Activated CD4-positive, alpha-beta T cell treated with anti-CD3 and anti-CD28 coated beads, Interleukin-2, amount 50 U/mL, for 16 hours (primary cell): Measurements from ENCODE around the gene LRP5.

Experiments used
- DNase-seq: peaks from one replicate; pipeline ENCODE4 v3.0.0-alpha.2; 2020

LRP5 gene

DNA sequence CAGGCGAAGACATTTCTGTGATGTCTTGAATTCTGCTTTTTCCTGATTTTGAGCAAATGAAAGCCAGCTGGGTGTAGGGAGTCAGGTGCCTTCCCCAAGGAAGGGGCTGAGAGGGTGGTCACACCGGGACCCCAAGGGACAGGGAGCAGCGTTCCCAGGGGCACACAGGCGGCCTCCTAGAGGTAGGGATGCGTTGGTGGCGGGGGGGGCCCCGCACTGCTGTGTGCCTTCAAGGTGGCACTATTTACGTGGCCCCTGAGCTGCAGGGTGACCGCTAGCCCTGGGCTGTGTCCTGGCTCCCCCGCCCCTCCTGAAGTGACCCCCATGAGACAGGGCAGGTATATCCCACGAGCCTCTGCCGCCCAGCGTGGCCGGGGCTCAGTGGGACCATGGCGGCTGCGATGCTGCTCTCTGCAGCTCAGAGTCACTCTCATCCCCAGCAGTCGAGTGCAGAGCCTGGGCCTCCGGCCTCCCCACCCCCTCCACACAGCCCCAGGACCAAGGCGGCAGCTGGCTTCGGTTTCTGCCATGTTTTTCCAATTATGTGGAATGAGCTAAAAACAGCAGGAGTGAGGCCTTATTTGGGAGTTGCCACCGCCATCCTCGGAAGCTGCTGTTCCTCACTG is 60.9 kb downstream of the LRP5 start:
- no peak for DNase-seq

DNA sequence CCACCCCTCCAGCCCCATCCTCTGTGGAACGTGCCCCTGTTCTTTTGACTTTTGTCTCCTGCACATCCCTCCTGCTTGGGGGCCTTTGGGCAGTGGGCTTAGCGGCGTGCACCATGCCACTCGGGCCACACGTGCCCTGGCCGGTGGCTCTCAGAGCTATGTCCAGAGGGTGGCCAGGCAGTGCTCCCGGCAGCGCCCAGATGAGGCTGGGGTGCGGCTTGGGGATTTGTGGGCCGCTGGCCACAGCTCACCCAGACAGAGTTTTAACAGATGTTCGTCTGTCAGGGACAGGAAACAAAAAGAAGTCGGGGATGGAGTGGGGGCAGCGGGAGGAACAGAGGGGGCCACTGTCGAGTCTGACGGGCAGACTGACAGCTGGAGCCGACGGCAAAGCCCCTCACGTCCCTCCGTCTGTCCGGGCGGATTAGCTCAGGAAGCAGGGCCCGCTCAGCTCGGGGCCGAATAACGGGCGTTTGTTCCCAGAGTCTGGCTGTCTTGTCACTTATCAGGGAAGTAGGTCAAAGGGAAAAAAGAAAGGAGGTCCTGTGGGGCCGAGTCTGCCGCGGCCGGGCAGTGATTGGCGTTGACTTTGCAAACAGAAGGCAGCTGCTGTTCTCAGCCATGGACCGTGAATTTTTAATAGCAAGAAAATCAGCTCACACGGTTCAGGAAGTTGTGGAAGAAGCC is 61.6 kb downstream of the LRP5 start:
- no peak for DNase-seq

GRCh38 chr11:68374531-68374930 is 62.1 kb downstream of the LRP5 start:
- no peak for DNase-seq

GRCh38 chr11:68375337-68375736 is 62.9 kb downstream of the LRP5 start:
- no peak for DNase-seq

- DNase-seq: no peak
Measured at GRCh38 chr11:68375766-68376165, 63.4 kb downstream of the LRP5 start.

GRCh38 chr11:68377389-68377795 is 65.0 kb downstream of the LRP5 start:
- no peak for DNase-seq

GRCh38 chr11:68379206-68379605 is 66.8 kb downstream of the LRP5 start:
- DNase-seq: no peak

- DNase-seq: no peak
Measured at GRCh38 chr11:68380786-68381622, 68.6 kb downstream of the LRP5 start.

GRCh38 chr11:68381716-68382115 is 69.3 kb downstream of the LRP5 start:
- no peak for DNase-seq

GRCh38 chr11:68382358-68382998 is 70.1 kb downstream of the LRP5 start:
- no peak for DNase-seq

GRCh38 chr11:68383976-68384501 is 71.6 kb downstream of the LRP5 start:
- peak; percentile 62 for DNase-seq

- DNase-seq: no peak
Measured at GRCh38 chr11:68384530-68385081, 72.2 kb downstream of the LRP5 start.

- no peak for DNase-seq
Measured at GRCh38 chr11:68385128-68385527, 72.7 kb downstream of the LRP5 start.

- DNase-seq: no peak
Measured at GRCh38 chr11:68386331-68386978, 74.1 kb downstream of the LRP5 start.

GRCh38 chr11:68387840-68388239 is 75.4 kb downstream of the LRP5 start:
- no peak for DNase-seq

- no peak for DNase-seq
Measured at GRCh38 chr11:68388595-68389198, 76.3 kb downstream of the LRP5 start.

DNA sequence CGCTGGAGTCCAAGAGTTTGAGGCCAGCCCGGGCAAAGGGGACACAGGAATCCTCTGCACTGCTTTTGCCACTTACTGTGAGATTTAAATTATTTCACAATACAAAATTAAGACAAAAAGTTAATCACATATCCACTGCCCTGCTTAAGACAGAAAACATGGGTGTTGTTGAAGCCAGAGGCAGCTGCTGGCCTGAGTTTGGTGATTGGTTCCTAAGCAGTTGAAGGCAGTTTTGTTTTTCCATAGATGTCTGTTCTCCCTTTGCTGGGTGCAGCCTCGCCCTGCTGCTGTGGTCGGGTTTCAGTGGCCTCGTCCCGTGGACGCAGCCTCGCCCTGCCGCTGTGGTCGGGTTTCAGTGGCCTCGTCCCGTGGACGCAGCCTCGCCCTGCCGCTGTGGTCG is 77.9 kb downstream of the LRP5 start:
- DNase-seq: no peak

GRCh38 chr11:68392822-68393221 is 80.4 kb downstream of the LRP5 start:
- no peak for DNase-seq

- DNase-seq: no peak
Measured at GRCh38 chr11:68396516-68396915, 84.1 kb downstream of the LRP5 start.

DNA sequence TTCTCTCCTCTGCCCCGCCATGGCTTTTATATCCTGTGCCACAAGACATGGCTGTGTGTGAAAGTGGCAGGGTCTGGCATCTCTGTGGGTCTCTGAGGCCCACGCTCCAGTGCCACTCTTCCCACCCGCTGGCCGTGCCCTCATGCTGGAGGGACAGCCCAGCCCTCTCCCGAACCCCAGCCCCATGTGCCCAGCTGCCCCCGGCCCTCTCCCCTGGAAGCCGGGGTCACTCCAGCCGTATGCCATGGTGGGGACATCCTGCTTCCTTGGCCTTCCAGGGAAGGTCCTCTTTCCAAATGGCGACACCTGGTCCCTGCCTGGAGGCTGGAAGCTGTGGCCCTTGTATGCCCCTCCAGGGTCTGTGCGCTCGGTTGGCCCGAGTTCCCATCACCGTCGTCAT is 84.9 kb downstream of the LRP5 start:
- DNase-seq: no peak

GRCh38 chr11:68398995-68399851 is 86.8 kb downstream of the LRP5 start:
- DNase-seq: no peak
